H1 (cell line): ENCODE measurements around the gene GRK5. TPM values are rescaled to one million over a fixed set of nuclear protein-coding genes. Genes with fewer than 3 reads are reported as not detected.

Source experiments
- CTCF ChIA-PET: fragments of 300-600 bp; sonication (Branson Sonifier 250); formaldehyde crosslinking; loops from one replicate; lab custom pipeline; 2021; ENCODE audit not compliant: partially characterized antibody; lab: Charles Lee
- POLR2A ChIA-PET: fragments of 300-600 bp; sonication (Branson Sonifier 250); formaldehyde crosslinking; loops from one replicate; lab custom pipeline; 2021; ENCODE audit warnings: inconsistent platforms; ENCODE audit not compliant: partially characterized antibody; lab: Charles Lee
- DNase-seq, 2 experiments: peaks; one replicate each; pipeline versions ENCODE4 v3.0.0 to v3.0.0-alpha.2; 2010 to 2022; ENCODE audit warnings: low spot score in 2 of 2, low read depth in 1 of 2, mixed read lengths in 1 of 2
- FAIRE-seq: peaks from 2 replicates; lab custom pipeline; 2011; peaks lifted over from hg19 to GRCh38; lab: Jason Lieb, UNC
- H2AFZ ChIP-seq: 2 replicates; pipeline ENCODE4 v1.8.1; 2012; ENCODE audit warnings: low read length, inconsistent platforms
- H2AK5ac ChIP-seq: 2 replicates; pipeline ENCODE4 v1.6.1; 2013; ENCODE audit warnings: low read depth, low read length
- H2BK120ac ChIP-seq: replicated peaks from 2 replicates; pipeline ENCODE3; 2013; ENCODE audit warnings: low read depth, low read length, inconsistent platforms
- H2BK12ac ChIP-seq: 2 replicates; pipeline ENCODE4 v1.6.1; 2013; ENCODE audit warnings: low read depth, low read length
- H2BK15ac ChIP-seq: 2 replicates; pipeline ENCODE4 v1.6.1; 2013; ENCODE audit warnings: low read length
- H2BK20ac ChIP-seq: 2 replicates; pipeline ENCODE4 v1.6.1; 2013; ENCODE audit warnings: low read length
- H2BK5ac ChIP-seq: 2 replicates; pipeline ENCODE4 v1.6.1; 2013; ENCODE audit warnings: low read depth, low read length
- H3K14ac ChIP-seq: 2 replicates; pipeline ENCODE4 v1.6.1; 2013; ENCODE audit warnings: inconsistent platforms; ENCODE audit not compliant: insufficient read length
- H3K18ac ChIP-seq: 2 replicates; pipeline ENCODE4 v1.6.1; 2013; ENCODE audit warnings: low read length; ENCODE audit errors: extremely low read depth
- H3K23ac ChIP-seq: 2 replicates; pipeline ENCODE4 v1.6.1; 2013; ENCODE audit warnings: inconsistent platforms; ENCODE audit not compliant: insufficient read length
- H3K23me2 ChIP-seq: 2 replicates; pipeline ENCODE4 v1.6.1; 2013; ENCODE audit warnings: low read depth, low read length
- H3K27ac ChIP-seq: 2 replicates; pipeline ENCODE4 v1.6.1; 2011; ENCODE audit warnings: low read depth, low read length, inconsistent platforms
- H3K27me3 ChIP-seq, 4 experiments: replicated peaks in 1 of 4; 1 replicate in 1 of 4; 2 replicates in 3 of 4; pipeline versions ENCODE4 v1.6.1 to v1.8.1; 2011 to 2013; ENCODE audit warnings: low read length in 3 of 4, mild to moderate bottlenecking in 3 of 4, inconsistent platforms in 2 of 4, mixed read lengths in 2 of 4, moderate library complexity in 1 of 4; ENCODE audit not compliant: control insufficient read depth in 3 of 4, insufficient read depth in 3 of 4; ENCODE audit errors: extremely low read depth in 1 of 4
- H3K36me3 ChIP-seq, 4 experiments: 2 replicates each; pipeline versions ENCODE4 v1.6.1 to v1.8.1; 2011 to 2013; ENCODE audit warnings: mild to moderate bottlenecking in 4 of 4, low read length in 3 of 4, moderate library complexity in 2 of 4, control low read depth in 1 of 4, inconsistent platforms in 1 of 4; ENCODE audit not compliant: insufficient read depth in 4 of 4, control insufficient read depth in 2 of 4
- H3K4ac ChIP-seq: replicated peaks from 2 replicates; pipeline ENCODE3; 2013; ENCODE audit warnings: low read length, low read depth, mixed read lengths, inconsistent platforms; ENCODE audit not compliant: insufficient read length
- H3K4me1 ChIP-seq, 4 experiments: replicated peaks in 1 of 4; 1 replicate in 1 of 4; 2 replicates in 3 of 4; pipeline versions ENCODE4 v1.6.1 to v1.8.1; 2011 to 2013; ENCODE audit warnings: low read length in 3 of 4, inconsistent platforms in 2 of 4, mixed read lengths in 1 of 4; ENCODE audit not compliant: insufficient read depth in 4 of 4, control insufficient read depth in 3 of 4
- H3K4me2 ChIP-seq, 2 experiments: 2 replicates each; pipeline versions ENCODE4 v1.6.1 to v1.8.1; 2011 to 2013; ENCODE audit warnings: low read depth in 2 of 2, low read length in 2 of 2, control low read depth in 1 of 2, inconsistent platforms in 1 of 2, mild to moderate bottlenecking in 1 of 2; ENCODE audit not compliant: insufficient read depth in 1 of 2
- H3K4me3 ChIP-seq, 4 experiments: fragments of 200-600, 300-600 bp in 1 of 4; sonication (generic), shearing (Covaris generic), sonication (Bioruptor Twin) in 1 of 4; 2 replicates each; pipeline versions ENCODE4 v1.5.1 to v1.8.1; 2011 to 2016; ENCODE audit warnings: low read length in 4 of 4, low read depth in 3 of 4, control low read depth in 2 of 4, inconsistent platforms in 2 of 4, mild to moderate bottlenecking in 2 of 4, mixed read lengths in 1 of 4, moderate library complexity in 1 of 4; ENCODE audit not compliant: insufficient read depth in 2 of 4; ENCODE audit errors: extremely low read depth in 1 of 4
- H3K56ac ChIP-seq: replicated peaks from 2 replicates; pipeline ENCODE3; 2013; ENCODE audit warnings: low read depth, mild to moderate bottlenecking, mixed read lengths, low read length, inconsistent platforms; ENCODE audit not compliant: insufficient read length
- H3K79me1 ChIP-seq: 2 replicates; pipeline ENCODE4 v1.6.1; 2013; ENCODE audit warnings: low read depth, low read length, control low read depth
- H3K79me2 ChIP-seq, 2 experiments: 2 replicates each; pipeline versions ENCODE4 v1.6.1 to v1.8.1; 2012 to 2013; ENCODE audit warnings: low read length in 2 of 2, mild to moderate bottlenecking in 2 of 2, inconsistent platforms in 1 of 2; ENCODE audit not compliant: insufficient read depth in 2 of 2, control insufficient read depth in 1 of 2
- H3K9ac ChIP-seq, 4 experiments: replicated peaks in 1 of 4; 1 replicate in 1 of 4; 2 replicates in 3 of 4; pipeline versions ENCODE4 v1.6.1 to v1.8.1; 2011 to 2013; ENCODE audit warnings: low read depth in 3 of 4, low read length in 3 of 4, control low read depth in 2 of 4, mild to moderate bottlenecking in 2 of 4, moderate library complexity in 2 of 4, inconsistent platforms in 1 of 4; ENCODE audit errors: extremely low read depth in 1 of 4
- H3K9me3 ChIP-seq, 2 experiments: 2 replicates each; pipeline versions ENCODE4 v1.6.1 to v1.8.1; 2012 to 2013; ENCODE audit warnings: mild to moderate bottlenecking in 2 of 2, moderate library complexity in 2 of 2, control low read depth in 1 of 2, inconsistent platforms in 1 of 2, low read depth in 1 of 2, low read length in 1 of 2, mixed read lengths in 1 of 2; ENCODE audit not compliant: insufficient read depth in 2 of 2
- H4K20me1 ChIP-seq, 2 experiments: replicated peaks in 1 of 2; 2 replicates each; pipeline versions ENCODE3 to v1.8.1; 2011 to 2013; ENCODE audit warnings: inconsistent platforms in 2 of 2, low read length in 2 of 2, mild to moderate bottlenecking in 1 of 2; ENCODE audit not compliant: insufficient read depth in 2 of 2, control insufficient read depth in 1 of 2
- H4K5ac ChIP-seq: 2 replicates; pipeline ENCODE4 v1.6.1; 2013; ENCODE audit warnings: low read length, low read depth, mixed read lengths, inconsistent platforms; ENCODE audit not compliant: insufficient read length
- H4K8ac ChIP-seq: 2 replicates; pipeline ENCODE4 v1.8.0; 2013; ENCODE audit warnings: mild to moderate bottlenecking, moderate library complexity, low read length, inconsistent platforms; ENCODE audit not compliant: insufficient read depth; ENCODE audit errors: extremely low read depth
- H4K91ac ChIP-seq: replicated peaks from 2 replicates; pipeline ENCODE3; 2013; ENCODE audit warnings: low read length, mixed read lengths, inconsistent platforms; ENCODE audit not compliant: insufficient read length
- ASH2L ChIP-seq: fragments of 200-600, 300-600 bp; sonication (generic); IDR thresholded peaks from one replicate; pipeline ENCODE4 v1.7.1; 2017; ENCODE audit warnings: low read length
- FOSL1 ChIP-seq: IDR thresholded peaks from 2 replicates; pipeline ENCODE4 v1.6.1; 2011; ENCODE audit warnings: mild to moderate bottlenecking, low read depth, low read length, moderate library complexity; ENCODE audit not compliant: insufficient read depth
- HDAC6 ChIP-seq: IDR thresholded peaks from one replicate; pipeline ENCODE4 v1.7.1; 2012; ENCODE audit warnings: low read depth, mild to moderate bottlenecking, inconsistent platforms, low read length, moderate library complexity
- JUN ChIP-seq: IDR thresholded peaks from 2 replicates; pipeline ENCODE4 v1.6.1; 2011; ENCODE audit warnings: low read depth, mild to moderate bottlenecking, improper control_type of control experiment, low read length
- KDM4A ChIP-seq: IDR thresholded peaks from one replicate; pipeline ENCODE4 v1.7.1; 2012; ENCODE audit warnings: low read depth, mild to moderate bottlenecking, moderate library complexity, low read length, inconsistent platforms; ENCODE audit not compliant: severe bottlenecking
- MAX ChIP-seq: IDR thresholded peaks from 2 replicates; pipeline ENCODE4 v1.6.1; 2012; ENCODE audit warnings: inconsistent platforms
- NRF1 ChIP-seq: IDR thresholded peaks from 2 replicates; pipeline ENCODE4 v1.6.1; 2011; ENCODE audit warnings: mild to moderate bottlenecking, low read depth, low read length, improper control_type of control experiment
- SIRT6 ChIP-seq: IDR thresholded peaks from one replicate; pipeline ENCODE4 v1.7.1; 2012; ENCODE audit warnings: low read length, inconsistent platforms
- SP4 ChIP-seq: IDR thresholded peaks from 2 replicates; pipeline ENCODE4 v1.6.1; 2012; ENCODE audit warnings: low read length, inconsistent platforms
- ZNF274 ChIP-seq: IDR thresholded peaks from 2 replicates; pipeline ENCODE4 v1.7.0; 2012; ENCODE audit warnings: low read length, borderline replicate concordance; ENCODE audit errors: extremely low read depth
- WGBS, 2 experiments: shearing (Covaris generic) in 1 of 2; methylation state at CpG; one replicate each; pipeline versions ENCODE4 v1.1.6 to v1.1.7; 2013 to 2015; ENCODE audit warnings: low lambda C conversion rate in 2 of 2, mixed read lengths in 2 of 2, inconsistent platforms in 1 of 2, low coverage in 1 of 2, missing lambda C conversion rate in 1 of 2; ENCODE audit not compliant: insufficient replicate concordance in 2 of 2, insufficient coverage in 1 of 2, insufficient read length in 1 of 2; ENCODE audit errors: extremely low coverage in 1 of 2, missing lambda C conversion rate in 1 of 2; 5-methylcytosine and 5-hydroxymethylcytosine counted together
- polyA plus RNA-seq, 7 experiments: library from polyadenylated mRNA; depleted of rRNA in 3 of 7; stranded (reverse) in 5 of 7; unstranded in 2 of 7; fragments of >200 nt in 5 of 7; fragments of 200-250 nt in 2 of 7; gene quantifications; 1 replicate in 5 of 7; 2 replicates in 1 of 7; 4 replicates in 1 of 7; pipeline versions ENCODE4 v1.2.1 to v1.2.3, GENCODE V29; 2011 to 2013; ENCODE audit warnings: missing spikeins in 2 of 7, mixed read lengths in 2 of 7
- total RNA-seq: library from RNA; stranded (reverse); fragmentation: NEBNext Ultra II Directional; extraction: Animal tissue kit (Norgen Biotek cat#: 25700); gene quantifications from 2 replicates; pipeline ENCODE4 v1.2.1, GENCODE V29; 2021
- TF ChIP-seq, protein P1 (sequence below): IDR thresholded peaks from 2 replicates; pipeline ENCODE4 v1.6.1; 2011; ENCODE audit warnings: low read depth, mild to moderate bottlenecking, low read length; ENCODE audit not compliant: insufficient read depth
- TF ChIP-seq, protein P2 (sequence below): IDR thresholded peaks from 2 replicates; pipeline ENCODE4 v1.6.1; 2012; ENCODE audit warnings: low read length, inconsistent platforms

Gene GRK5
- total and polyA plus RNA-seq, 2 of the 8 experiments (the other 6 are each of a cell fraction or from before 2014, with no cell fraction given) = 0.54 to 2.5 TPM

DNA sequence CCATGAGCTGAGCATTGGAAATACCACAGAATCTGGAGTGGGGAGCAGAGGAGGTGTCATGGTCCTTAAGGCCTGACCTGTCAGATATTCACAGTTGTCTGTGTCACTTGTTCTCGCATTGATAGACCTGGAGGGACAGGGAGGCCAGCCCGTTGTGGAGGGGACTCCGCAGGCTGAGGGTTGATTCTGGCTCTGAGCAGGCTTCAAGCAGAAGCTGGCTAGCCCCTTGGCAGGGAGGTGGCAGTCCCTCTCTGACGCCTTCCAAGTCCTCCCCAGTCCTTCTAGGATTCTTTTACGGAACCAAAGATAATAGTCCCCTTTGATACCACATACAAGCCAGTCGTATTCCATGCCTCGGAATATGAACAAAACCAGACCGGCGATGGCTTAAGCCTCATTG lies 65.4 kb downstream of the GRK5 start:
- H3K4ac ChIP-seq = no peak overlapping the region
- H3K9me3 ChIP-seq = no peaks in the 10 kb centered on the region
- H3K9ac ChIP-seq = no peak overlapping the region
- no peaks in the 10 kb centered on the region for H3K79me2 ChIP-seq
- no peak overlapping the region for H2BK15ac ChIP-seq
- WGBS, 2 experiments = 88% methylated on average over 9 of the region's 9 CpGs; no CpG with 5 or more reads in 1 of the 2 experiments
- CTCF ChIA-PET = interaction anchor here (1.4 to 2.5 kb wide), 3 partner anchors 8 to 73 kb away, joined by 4 to 10 read pairs (median 9); no protein-coding TSS in a partner anchor
- no peak overlapping the region for H4K8ac ChIP-seq
- H3K4me1 ChIP-seq = 0 out of 7 replicates have a peak, but pooled peaks cover 0 to 1% (median 0%) of the 10 kb centered on the region in 4 experiments
- no peak overlapping the region for H4K91ac ChIP-seq
- H3K4me2 ChIP-seq = no peak overlapping the region
- POLR2A ChIA-PET = interaction anchor here (1.4 kb wide), 1 partner anchor 30 kb away, joined by 4 read pairs; no protein-coding TSS in a partner anchor
- H3K23me2 ChIP-seq = no peaks in the 10 kb centered on the region
- no peak overlapping the region for H2BK20ac ChIP-seq
- no peak overlapping the region for H2BK5ac ChIP-seq
- no peak for FAIRE-seq
- H2BK120ac ChIP-seq = no peak overlapping the region
- no peaks in the 10 kb centered on the region for H3K27me3 ChIP-seq
- H4K5ac ChIP-seq = no peak overlapping the region
- no peak overlapping the region for H3K27ac ChIP-seq
- H3K23ac ChIP-seq = no peak overlapping the region
- no peak overlapping the region for H3K4me3 ChIP-seq
- no peak overlapping the region for H3K18ac ChIP-seq
- no peak overlapping the region for H3K56ac ChIP-seq
- H2AFZ ChIP-seq = no peak overlapping the region
- DNase-seq = no peak
- no peaks in the 10 kb centered on the region for H3K79me1 ChIP-seq
- H3K14ac ChIP-seq = no peak overlapping the region
- no peaks in the 10 kb centered on the region for H4K20me1 ChIP-seq
- H2AK5ac ChIP-seq = no peak overlapping the region
- no peaks in the 10 kb centered on the region for H3K36me3 ChIP-seq
- no peak overlapping the region for H2BK12ac ChIP-seq
- TF ChIP-seq SP4 (no peak), HDAC6 (no peak), KDM4A (no peak), NRF1 (no peak), ASH2L (no peak), ZNF274 (no peak), JUN (no peak), MAX (no peak), FOSL1 (no peak), SIRT6 (no peak)
- TF ChIP-seq, protein P1, sequence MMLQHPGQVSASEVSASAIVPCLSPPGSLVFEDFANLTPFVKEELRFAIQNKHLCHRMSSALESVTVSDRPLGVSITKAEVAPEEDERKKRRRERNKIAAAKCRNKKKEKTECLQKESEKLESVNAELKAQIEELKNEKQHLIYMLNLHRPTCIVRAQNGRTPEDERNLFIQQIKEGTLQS = no peak
- TF ChIP-seq, protein P2, sequence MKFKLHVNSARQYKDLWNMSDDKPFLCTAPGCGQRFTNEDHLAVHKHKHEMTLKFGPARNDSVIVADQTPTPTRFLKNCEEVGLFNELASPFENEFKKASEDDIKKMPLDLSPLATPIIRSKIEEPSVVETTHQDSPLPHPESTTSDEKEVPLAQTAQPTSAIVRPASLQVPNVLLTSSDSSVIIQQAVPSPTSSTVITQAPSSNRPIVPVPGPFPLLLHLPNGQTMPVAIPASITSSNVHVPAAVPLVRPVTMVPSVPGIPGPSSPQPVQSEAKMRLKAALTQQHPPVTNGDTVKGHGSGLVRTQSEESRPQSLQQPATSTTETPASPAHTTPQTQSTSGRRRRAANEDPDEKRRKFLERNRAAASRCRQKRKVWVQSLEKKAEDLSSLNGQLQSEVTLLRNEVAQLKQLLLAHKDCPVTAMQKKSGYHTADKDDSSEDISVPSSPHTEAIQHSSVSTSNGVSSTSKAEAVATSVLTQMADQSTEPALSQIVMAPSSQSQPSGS = no peak
